ENCODE data around the gene STK17B.
A peak's percentile ranks its signal among the peaks of the same experiment; 100 is the strongest.

Gene STK17B

DNA sequence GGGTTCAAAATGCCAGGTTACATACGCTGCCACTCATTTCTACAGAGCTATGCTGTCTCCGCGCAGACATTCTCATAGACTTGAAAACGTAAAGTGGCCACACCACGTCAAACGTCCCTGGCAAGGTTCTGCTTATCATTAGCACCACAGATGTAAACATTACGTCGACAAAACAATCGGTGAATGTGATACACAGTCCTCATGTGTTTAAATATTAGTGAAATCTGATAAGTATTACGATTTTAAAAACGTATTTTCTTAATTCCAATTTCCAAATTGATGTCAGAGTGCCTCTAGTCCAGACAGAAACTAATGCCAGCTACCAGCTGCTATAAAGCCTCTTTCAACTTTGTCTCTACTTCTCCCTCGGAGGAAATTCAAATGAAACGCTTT is 1.2 kb downstream of the STK17B start:
- Histone ChIP-seq H2AFZ (ENCODE audit: low read depth, low read length) (no peak overlapping the region), H4K20me1 (ENCODE audit: insufficient read depth, low read length) (peaks cover 55% of the 10 kb centered on the region), H3K4me1 (ENCODE audit: insufficient read depth, low read length) (peaks cover 68% of the 10 kb centered on the region), H3K4me3 (ENCODE audit: low read depth in 1 of 2, low read length in 2 of 2) (peak overlapping the region; percentile 67 to 81), H3K9ac (ENCODE audit: low read depth, low read length) (peak overlapping the region; percentile 94), H3K27ac (ENCODE audit: low read length) (peak overlapping the region; percentile 91), H3K4me2 (ENCODE audit: insufficient read depth, low read length) (peak overlapping the region; percentile 80), H3K79me2 (ENCODE audit: insufficient read depth, low read length) (peaks cover 96% of the 10 kb centered on the region), H3K9me3 (ENCODE audit: insufficient read depth, low read length, severe bottlenecking) (no peaks in the 10 kb centered on the region), H3K27me3 (ENCODE audit: insufficient read depth, low read length, poor library complexity) (no peaks in the 10 kb centered on the region), H3K36me3 (ENCODE audit: insufficient read depth, low read length) (peaks cover 46% of the 10 kb centered on the region)
- DNase-seq, result peak; percentile 61
- TF ChIP-seq, protein P1, sequence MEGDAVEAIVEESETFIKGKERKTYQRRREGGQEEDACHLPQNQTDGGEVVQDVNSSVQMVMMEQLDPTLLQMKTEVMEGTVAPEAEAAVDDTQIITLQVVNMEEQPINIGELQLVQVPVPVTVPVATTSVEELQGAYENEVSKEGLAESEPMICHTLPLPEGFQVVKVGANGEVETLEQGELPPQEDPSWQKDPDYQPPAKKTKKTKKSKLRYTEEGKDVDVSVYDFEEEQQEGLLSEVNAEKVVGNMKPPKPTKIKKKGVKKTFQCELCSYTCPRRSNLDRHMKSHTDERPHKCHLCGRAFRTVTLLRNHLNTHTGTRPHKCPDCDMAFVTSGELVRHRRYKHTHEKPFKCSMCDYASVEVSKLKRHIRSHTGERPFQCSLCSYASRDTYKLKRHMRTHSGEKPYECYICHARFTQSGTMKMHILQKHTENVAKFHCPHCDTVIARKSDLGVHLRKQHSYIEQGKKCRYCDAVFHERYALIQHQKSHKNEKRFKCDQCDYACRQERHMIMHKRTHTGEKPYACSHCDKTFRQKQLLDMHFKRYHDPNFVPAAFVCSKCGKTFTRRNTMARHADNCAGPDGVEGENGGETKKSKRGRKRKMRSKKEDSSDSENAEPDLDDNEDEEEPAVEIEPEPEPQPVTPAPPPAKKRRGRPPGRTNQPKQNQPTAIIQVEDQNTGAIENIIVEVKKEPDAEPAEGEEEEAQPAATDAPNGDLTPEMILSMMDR (IDR thresholded peaks at IDR 0.05; ENCODE audit: borderline replicate concordance, extremely low read depth, low read length, poor library complexity, severe bottlenecking), result no peak
- peak; percentile 29 for ATAC-seq (ENCODE audit: insufficient read depth, low read depth)

DNA sequence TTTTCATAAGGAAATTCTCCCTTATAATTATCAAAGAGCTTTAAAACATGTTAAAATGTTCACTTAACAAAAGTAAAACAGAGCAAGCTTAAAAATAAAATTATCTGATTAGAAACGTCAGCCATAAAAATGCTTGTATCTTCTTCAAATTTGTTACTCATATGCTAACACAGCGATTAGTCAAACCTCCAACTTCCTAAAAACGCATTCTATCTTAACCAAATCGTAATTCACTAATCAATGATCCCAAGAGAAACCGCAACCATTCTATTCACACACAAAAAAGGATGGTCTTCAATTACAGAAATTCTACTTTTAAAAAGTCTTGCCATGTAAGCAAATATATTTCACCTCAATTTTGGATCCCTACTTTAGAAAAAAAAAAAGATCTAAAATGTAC is 1.9 kb downstream of the STK17B start:
- Histone ChIP-seq H3K9ac (ENCODE audit: low read depth, low read length) (peak overlapping the region; percentile 94), H3K36me3 (ENCODE audit: insufficient read depth, low read length) (peaks cover 53% of the 10 kb centered on the region), H4K20me1 (ENCODE audit: insufficient read depth, low read length) (peaks cover 61% of the 10 kb centered on the region), H3K9me3 (ENCODE audit: insufficient read depth, low read length, severe bottlenecking) (no peaks in the 10 kb centered on the region), H3K27ac (ENCODE audit: low read length) (peak overlapping the region; percentile 91), H3K4me1 (ENCODE audit: insufficient read depth, low read length) (peaks cover 68% of the 10 kb centered on the region), H3K79me2 (ENCODE audit: insufficient read depth, low read length) (peaks cover 97% of the 10 kb centered on the region), H3K4me2 (ENCODE audit: insufficient read depth, low read length) (peak overlapping the region; percentile 80), H2AFZ (ENCODE audit: low read depth, low read length) (no peak overlapping the region), H3K4me3 (ENCODE audit: low read depth in 1 of 2, low read length in 2 of 2) (peak overlapping the region; percentile 67 to 81), H3K27me3 (ENCODE audit: insufficient read depth, low read length, poor library complexity) (no peaks in the 10 kb centered on the region)
- no peak for ATAC-seq (ENCODE audit: insufficient read depth, low read depth)
- DNase-seq, result no peak
- no peak for TF ChIP-seq EZH2 (IDR thresholded peaks at IDR 0.05; ENCODE audit: borderline replicate concordance, low read depth, low read length, severe bottlenecking)
- TF ChIP-seq, protein P1 (IDR thresholded peaks at IDR 0.05; ENCODE audit: borderline replicate concordance, extremely low read depth, low read length, poor library complexity, severe bottlenecking), result no peak

DNA sequence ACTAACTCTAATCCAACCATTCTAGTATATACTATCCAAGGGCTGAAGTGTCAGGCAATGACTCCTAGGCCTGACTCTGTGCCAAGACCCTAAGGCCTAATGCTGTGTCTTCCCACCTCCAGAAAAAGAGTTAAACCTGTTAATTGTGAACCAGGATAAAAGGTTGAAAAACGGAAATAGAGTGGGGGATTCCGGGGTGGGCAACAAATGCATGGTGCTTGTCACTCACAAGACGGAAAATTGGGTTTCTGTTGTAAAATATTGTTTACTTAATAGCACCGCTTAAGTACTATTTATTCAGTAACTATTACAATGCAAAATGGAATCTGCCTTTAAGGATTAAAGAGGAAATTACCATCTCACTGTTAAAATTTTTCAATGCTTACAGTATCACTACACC is 3.2 kb downstream of the STK17B start:
- H3K27ac ChIP-seq (ENCODE audit: low read length), result peak overlapping the region; percentile 91
- H3K4me2 ChIP-seq (ENCODE audit: insufficient read depth, low read length), result peak overlapping the region; percentile 80

More for the DNA sequence above, 3.2 kb downstream of the STK17B start:
- Histone ChIP-seq H4K20me1 (ENCODE audit: insufficient read depth, low read length) (peaks cover 73% of the 10 kb centered on the region), H3K36me3 (ENCODE audit: insufficient read depth, low read length) (peaks cover 65% of the 10 kb centered on the region), H3K4me3 (ENCODE audit: low read depth in 1 of 2, low read length in 2 of 2) (peak overlapping the region; percentile 67 to 81), H3K27me3 (ENCODE audit: insufficient read depth, low read length, poor library complexity) (no peaks in the 10 kb centered on the region), H3K9me3 (ENCODE audit: insufficient read depth, low read length, severe bottlenecking) (no peaks in the 10 kb centered on the region), H3K4me1 (ENCODE audit: insufficient read depth, low read length) (peaks cover 68% of the 10 kb centered on the region), H3K79me2 (ENCODE audit: insufficient read depth, low read length) (peaks cover 97% of the 10 kb centered on the region), H2AFZ (ENCODE audit: low read depth, low read length) (no peak overlapping the region), H3K9ac (ENCODE audit: low read depth, low read length) (peak overlapping the region; percentile 94)
- DNase-seq, result no peak
- ATAC-seq (ENCODE audit: insufficient read depth, low read depth), result no peak
- no peak for TF ChIP-seq EZH2 (IDR thresholded peaks at IDR 0.05; ENCODE audit: borderline replicate concordance, low read depth, low read length, severe bottlenecking)
- TF ChIP-seq, protein P1 (IDR thresholded peaks at IDR 0.05; ENCODE audit: borderline replicate concordance, extremely low read depth, low read length, poor library complexity, severe bottlenecking), result no peak
